K562 (cell line): ENCODE measurements around the gene DIP2B. TPM values are rescaled to one million over a fixed set of nuclear protein-coding genes. Genes with fewer than 3 reads are reported as not detected.

Experiments used
- ATAC-seq: fragments of 200-7000 bp; cut with Tn5 transposase; 3 replicates; pipeline ENCODE4 v1.9.1; 2020; ENCODE audit warnings: moderate library complexity
- BruUV-seq: library from RNA; stranded (reverse); fragments of 400-500 nt; replicated peaks from 2 replicates; lab custom pipeline; 2021; lab: Mats Ljungman, UMichigan
- CTCF ChIA-PET: fragments of 300-600 bp; formaldehyde crosslinking; extraction: SDS; loops from one replicate; lab custom pipeline; 2021; ENCODE audit warnings: low intra/inter-chr PET ratio; lab: Yijun Ruan, JAX
- POLR2A ChIA-PET: fragments of 300-600, 350-650 bp; sonication (Branson Sonifier 250); formaldehyde crosslinking; extraction: SDS; loops from one replicate; lab custom pipeline; 2021; ENCODE audit warnings: antibody characterized with exemption, inconsistent platforms; lab: Yijun Ruan, JAX
- DNase-seq, 4 experiments: peaks; one replicate each; pipeline versions ENCODE4 v3.0.0 to v3.0.0-alpha.2; 2011 to 2018; ENCODE audit warnings: low spot score in 3 of 4, mixed read lengths in 3 of 4; ENCODE audit errors: extremely low read depth in 1 of 4
- FAIRE-seq: peaks from 2 replicates; lab custom pipeline; 2011; peaks lifted over from hg19 to GRCh38; lab: Jason Lieb, UNC
- H2AFZ ChIP-seq: 2 replicates; pipeline ENCODE4 v1.6.0; 2011; ENCODE audit warnings: low read depth, low read length, control low read depth, inconsistent platforms
- H3K27ac ChIP-seq: fragments of 200-600 bp; 3 replicates; pipeline ENCODE4 v1.8.0; 2011; ENCODE audit warnings: low read depth, mild to moderate bottlenecking, control low read depth, inconsistent platforms, low read length, moderate library complexity, mixed read lengths; ENCODE audit errors: extremely low read depth
- H3K27me3 ChIP-seq, 2 experiments: fragments of 300-600 bp in 1 of 2; 2 replicates in 1 of 2; 3 replicates in 1 of 2; pipeline versions ENCODE4 v1.6.0 to v1.8.0; 2011; ENCODE audit warnings: inconsistent platforms in 2 of 2, low read length in 2 of 2, mild to moderate bottlenecking in 1 of 2, mixed read lengths in 1 of 2, moderate library complexity in 1 of 2; ENCODE audit not compliant: control insufficient read depth in 2 of 2, insufficient read depth in 2 of 2
- H3K36me3 ChIP-seq: fragments of 300-600 bp; 3 replicates; pipeline ENCODE4 v1.8.0; 2011; ENCODE audit warnings: mild to moderate bottlenecking, low read length, inconsistent platforms; ENCODE audit not compliant: control insufficient read depth, insufficient read depth
- H3K4me1 ChIP-seq, 2 experiments: fragments of 200-600 bp in 1 of 2; replicated peaks in 1 of 2; 2 replicates in 1 of 2; 3 replicates in 1 of 2; pipeline versions ENCODE4 v1.5.1 to v1.8.0; 2011; ENCODE audit warnings: inconsistent platforms in 2 of 2, low read length in 2 of 2, mild to moderate bottlenecking in 1 of 2, mixed read lengths in 1 of 2, moderate library complexity in 1 of 2; ENCODE audit not compliant: control insufficient read depth in 2 of 2, insufficient read depth in 2 of 2
- H3K4me2 ChIP-seq: 2 replicates; pipeline ENCODE4 v1.6.1; 2011; ENCODE audit warnings: low read length, control low read depth, inconsistent platforms, mixed read lengths; ENCODE audit not compliant: insufficient read depth
- H3K4me3 ChIP-seq: fragments of 200-600 bp; sonication (generic), shearing (Covaris generic); 2 replicates; pipeline ENCODE4 v1.5.1; 2016; ENCODE audit warnings: control low read depth, inconsistent platforms
- H3K79me2 ChIP-seq: fragments of 200-600 bp; 3 replicates; pipeline ENCODE4 v1.8.0; 2011; ENCODE audit warnings: low read length, inconsistent platforms; ENCODE audit not compliant: control insufficient read depth, insufficient read depth
- H3K9ac ChIP-seq, 2 experiments: 2 replicates each; pipeline versions ENCODE4 v1.6.0 to v1.6.1; 2011; ENCODE audit warnings: low read depth in 2 of 2, low read length in 2 of 2, control low read depth in 1 of 2, inconsistent platforms in 1 of 2, mild to moderate bottlenecking in 1 of 2, mixed read lengths in 1 of 2; ENCODE audit not compliant: insufficient read depth in 1 of 2
- H3K9me1 ChIP-seq: one replicate; pipeline ENCODE4 v1.6.0; 2011; ENCODE audit warnings: inconsistent platforms, mild to moderate bottlenecking, low read length, moderate library complexity; ENCODE audit not compliant: control insufficient read depth, insufficient read depth
- H3K9me3 ChIP-seq: replicated peaks from 2 replicates; pipeline ENCODE4 v1.5.1; 2011; ENCODE audit warnings: low read depth, low read length, inconsistent platforms; ENCODE audit not compliant: control insufficient read depth, insufficient read depth
- H4K20me1 ChIP-seq: replicated peaks from 2 replicates; pipeline ENCODE4 v1.6.1; 2011; ENCODE audit warnings: low read length, inconsistent platforms, mixed read lengths; ENCODE audit not compliant: control insufficient read depth, insufficient read depth
- BMI1 ChIP-seq: fragments of 150-350 bp; IDR thresholded peaks from 2 replicates; pipeline ENCODE4 v1.6.1; 2014; ENCODE audit warnings: low read length
- CREBBP ChIP-seq: IDR thresholded peaks from one replicate; pipeline ENCODE4 v1.6.1; 2012; ENCODE audit warnings: low read depth, mild to moderate bottlenecking, control low read depth, inconsistent platforms, low read length
- ETV6 ChIP-seq, 3 experiments: fragments of 150-350 bp in 1 of 3; sonication (generic) in 1 of 3; formaldehyde crosslinking in 1 of 3; IDR thresholded peaks; 2 replicates each; pipeline versions ENCODE4 v1.6.1 to v1.8.0; 2014 to 2022; ENCODE audit warnings: borderline replicate concordance in 2 of 3, low read depth in 2 of 3, antibody characterized with exemption in 1 of 3, low read length in 1 of 3, mild to moderate bottlenecking in 1 of 3, missing genetic modification reagents in 1 of 3
- GABPB2 ChIP-seq: fragments of 250-450 bp; sonication (Bioruptor Pico); conservative IDR thresholded peaks from 2 replicates; pipeline ENCODE4 v1.5.1; 2021; ENCODE audit warnings: mild to moderate bottlenecking
- HNRNPH1 ChIP-seq: fragments of 200-400 bp; formaldehyde crosslinking; optimal IDR thresholded peaks from 2 replicates; pipeline ENCODE3; 2017; ENCODE audit warnings: low read depth, mild to moderate bottlenecking, low read length, moderate library complexity
- JUN ChIP-seq, 2 experiments: sonication (generic) in 1 of 2; formaldehyde crosslinking in 1 of 2; IDR thresholded peaks; 2 replicates each; pipeline versions ENCODE4 v1.6.1 to v1.8.0; 2012 to 2022; ENCODE audit warnings: borderline replicate concordance in 2 of 2, mild to moderate bottlenecking in 2 of 2, improper control_type of control experiment in 1 of 2, low read depth in 1 of 2, low read length in 1 of 2, missing genetic modification reagents in 1 of 2
- POLR2H ChIP-seq: IDR thresholded peaks from 2 replicates; pipeline ENCODE4 v1.6.1; 2016; ENCODE audit warnings: missing genetic modification characterization, low read depth, mild to moderate bottlenecking, control low read depth, missing compliant biosample characterization, moderate library complexity
- RFX1 ChIP-seq: fragments of 450-650 bp; IDR thresholded peaks from 2 replicates; pipeline ENCODE4 v1.6.1; 2016; ENCODE audit warnings: mild to moderate bottlenecking, moderate library complexity
- SMARCE1 ChIP-seq: fragments of 450-650 bp; IDR thresholded peaks from 2 replicates; pipeline ENCODE4 v1.7.1; 2016; ENCODE audit warnings: mild to moderate bottlenecking
- ZNF133 ChIP-seq: fragments of 250-450 bp; sonication (Bioruptor Pico); IDR thresholded peaks from 2 replicates; pipeline ENCODE4 v1.4.0; 2020; ENCODE audit warnings: mild to moderate bottlenecking
- ZNF274 ChIP-seq: IDR thresholded peaks from 2 replicates; pipeline ENCODE4 v1.6.1; 2011; ENCODE audit warnings: low read depth, mild to moderate bottlenecking, low read length, moderate library complexity, borderline replicate concordance
- WGBS: fragments of 100-300 bp; shearing (Covaris generic); methylation state at CpG from one replicate; pipeline ENCODE4 v1.1.6; 2016; ENCODE audit warnings: low coverage, mixed read lengths; ENCODE audit not compliant: insufficient coverage; ENCODE audit errors: missing lambda C conversion rate; 5-methylcytosine and 5-hydroxymethylcytosine counted together
- in situ Hi-C: fragments of 300-500 bp; cut with MboI; formaldehyde crosslinking; loops from 4 replicates; pipeline ENCODE4 v1.15.0; 2018; ENCODE audit warnings: inconsistent platforms, mixed read lengths
- intact Hi-C: fragments of 100-400 bp; cut with micrococcal nuclease; formaldehyde crosslinking; loops from 2 replicates; pipeline ENCODE4 v1.14.2; 2022
- polyA plus RNA-seq, 8 experiments: library from polyadenylated mRNA; depleted of rRNA in 4 of 8; stranded (reverse) in 5 of 8; unstranded in 3 of 8; fragments of >200 nt; fragmentation: Nextera tagmentation in 2 of 8; fragmentation: Illumina TruSeq in 1 of 8; extraction: Ambion mirVana in 2 of 8; extraction: Trizol in 1 of 8; gene quantifications; 2 replicates each; pipeline versions ENCODE4 v1.2.1 to v1.2.3, GENCODE V29; 2011 to 2014; ENCODE audit warnings: inconsistent platforms in 1 of 8, missing spikeins in 1 of 8
- total RNA-seq, 7 experiments: library from RNA; depleted of rRNA in 6 of 7; stranded (reverse); fragments of >200 nt in 6 of 7; fragmentation: Illumina TruSeq in 2 of 7; extraction: Trizol in 2 of 7; gene quantifications; 2 replicates each; pipeline versions ENCODE4 v1.2.1 to v1.2.3, GENCODE V29; 2011 to 2021; ENCODE audit warnings: low replicate concordance in 1 of 7
- TF ChIP-seq, protein P1 (sequence below): fragments of 250-450 bp; sonication (Bioruptor Pico); IDR thresholded peaks from 2 replicates; pipeline ENCODE4 v1.4.0; 2020
- TF ChIP-seq, protein P2 (sequence below): fragments of 450-650 bp; formaldehyde crosslinking; IDR thresholded peaks from 2 replicates; pipeline ENCODE4 v1.4.0; 2020; ENCODE audit warnings: mild to moderate bottlenecking
- TF ChIP-seq, protein P3 (sequence below): fragments of 450-650 bp; conservative IDR thresholded peaks from 2 replicates; pipeline ENCODE4 v1.6.1; 2016; ENCODE audit warnings: missing genetic modification characterization, low read depth, mild to moderate bottlenecking, missing compliant biosample characterization, moderate library complexity
- TF ChIP-seq, protein P4 (sequence below), 2 experiments: fragments of 150-350 bp in 1 of 2; IDR thresholded peaks; 2 replicates each; pipeline ENCODE4 v1.6.1; 2012 to 2016; ENCODE audit warnings: low read depth in 2 of 2, low read length in 2 of 2, mild to moderate bottlenecking in 1 of 2, moderate library complexity in 1 of 2

DIP2B gene
- total and polyA plus RNA-seq, 9 of the 15 experiments (the other 6 are each of a cell fraction or from before 2014, with no cell fraction given) = 4.6 to 26.1 (median 18.8) TPM

DNA sequence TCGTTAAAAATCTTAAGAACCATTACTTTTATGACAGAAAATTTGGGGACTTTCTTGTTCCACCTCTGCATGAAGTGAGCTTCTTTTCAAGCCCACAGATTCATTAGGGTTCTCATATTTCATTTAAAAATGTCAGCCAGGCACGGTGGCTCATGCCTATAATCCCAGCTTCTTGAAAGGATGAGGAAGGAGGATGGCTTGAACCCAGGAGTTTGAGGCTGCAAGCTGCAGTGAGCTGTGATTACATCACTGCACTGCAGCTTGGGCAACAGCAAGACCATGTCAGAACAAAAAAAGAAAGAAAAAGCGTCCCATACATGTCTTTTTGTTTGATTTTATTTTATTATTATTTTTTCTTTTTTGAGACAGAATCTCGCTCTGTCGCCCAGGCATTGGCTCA lies 215.7 kb downstream of the DIP2B start:
- H3K27ac ChIP-seq = no peak overlapping the region
- CTCF ChIA-PET = no interaction called here
- no peak overlapping the region for H3K4me2 ChIP-seq
- in situ Hi-C loops (no loop called here), intact Hi-C loops (no loop called here)
- H3K79me2 ChIP-seq = no peaks in the 10 kb centered on the region
- H3K9ac ChIP-seq = no peak overlapping the region
- WGBS = 78% methylated on average over 5 of the region's 5 CpGs
- H3K9me1 ChIP-seq = no peaks in the 10 kb centered on the region
- no peak overlapping the region for H2AFZ ChIP-seq
- BruUV-seq = no TSS peak
- H4K20me1 ChIP-seq = no peaks in the 10 kb centered on the region
- no peaks in the 10 kb centered on the region for H3K27me3 ChIP-seq
- H3K36me3 ChIP-seq = peaks cover 62% of the 10 kb centered on the region
- POLR2A ChIA-PET = interaction anchor here (1.0 to 1.7 kb wide), 2 partner anchors 15 to 211 kb away, joined by 3 to 5 read pairs; no protein-coding TSS in a partner anchor
- H3K9me3 ChIP-seq = no peaks in the 10 kb centered on the region
- no peak overlapping the region for H3K4me3 ChIP-seq
- no peaks in the 10 kb centered on the region; a peak in 1 of 5 replicates for H3K4me1 ChIP-seq
- FAIRE-seq (no peak), DNase-seq (no peak), ATAC-seq (no peak)
- no peak for TF ChIP-seq ZNF133
- TF ChIP-seq ZNF274 = no peak
- no peak for TF ChIP-seq POLR2H (tag)
- TF ChIP-seq CREBBP = no peak
- TF ChIP-seq, protein P1, sequence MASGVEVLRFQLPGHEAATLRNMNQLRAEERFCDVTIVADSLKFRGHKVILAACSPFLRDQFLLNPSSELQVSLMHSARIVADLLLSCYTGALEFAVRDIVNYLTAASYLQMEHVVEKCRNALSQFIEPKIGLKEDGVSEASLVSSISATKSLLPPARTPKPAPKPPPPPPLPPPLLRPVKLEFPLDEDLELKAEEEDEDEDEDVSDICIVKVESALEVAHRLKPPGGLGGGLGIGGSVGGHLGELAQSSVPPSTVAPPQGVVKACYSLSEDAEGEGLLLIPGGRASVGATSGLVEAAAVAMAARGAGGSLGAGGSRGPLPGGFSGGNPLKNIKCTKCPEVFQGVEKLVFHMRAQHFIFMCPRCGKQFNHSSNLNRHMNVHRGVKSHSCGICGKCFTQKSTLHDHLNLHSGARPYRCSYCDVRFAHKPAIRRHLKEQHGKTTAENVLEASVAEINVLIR = no peak
- TF ChIP-seq, protein P2, sequence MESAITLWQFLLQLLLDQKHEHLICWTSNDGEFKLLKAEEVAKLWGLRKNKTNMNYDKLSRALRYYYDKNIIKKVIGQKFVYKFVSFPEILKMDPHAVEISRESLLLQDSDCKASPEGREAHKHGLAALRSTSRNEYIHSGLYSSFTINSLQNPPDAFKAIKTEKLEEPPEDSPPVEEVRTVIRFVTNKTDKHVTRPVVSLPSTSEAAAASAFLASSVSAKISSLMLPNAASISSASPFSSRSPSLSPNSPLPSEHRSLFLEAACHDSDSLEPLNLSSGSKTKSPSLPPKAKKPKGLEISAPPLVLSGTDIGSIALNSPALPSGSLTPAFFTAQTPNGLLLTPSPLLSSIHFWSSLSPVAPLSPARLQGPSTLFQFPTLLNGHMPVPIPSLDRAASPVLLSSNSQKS (CRISPR knock-in tag) = no peak
- TF ChIP-seq HNRNPH1 = no peak
- no peak for TF ChIP-seq ETV6 (IDR thresholded peaks at IDR 0.05; ENCODE audit: borderline replicate concordance in 1 of 2, low read depth in 2 of 2, low read length in 1 of 2)
- TF ChIP-seq ETV6 (CRISPR knock-in tag; IDR thresholded peaks at IDR 0.05; ENCODE audit: borderline replicate concordance) = no peak
- TF ChIP-seq JUN (IDR thresholded peaks at IDR 0.05; ENCODE audit: borderline replicate concordance, low read depth, low read length) = no peak
- no peak for TF ChIP-seq JUN (CRISPR knock-in tag; IDR thresholded peaks at IDR 0.05; ENCODE audit: borderline replicate concordance)
- no peak for TF ChIP-seq SMARCE1
- TF ChIP-seq, protein P3, sequence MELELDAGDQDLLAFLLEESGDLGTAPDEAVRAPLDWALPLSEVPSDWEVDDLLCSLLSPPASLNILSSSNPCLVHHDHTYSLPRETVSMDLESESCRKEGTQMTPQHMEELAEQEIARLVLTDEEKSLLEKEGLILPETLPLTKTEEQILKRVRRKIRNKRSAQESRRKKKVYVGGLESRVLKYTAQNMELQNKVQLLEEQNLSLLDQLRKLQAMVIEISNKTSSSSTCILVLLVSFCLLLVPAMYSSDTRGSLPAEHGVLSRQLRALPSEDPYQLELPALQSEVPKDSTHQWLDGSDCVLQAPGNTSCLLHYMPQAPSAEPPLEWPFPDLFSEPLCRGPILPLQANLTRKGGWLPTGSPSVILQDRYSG (tag) = no peak
- TF ChIP-seq, protein P4, sequence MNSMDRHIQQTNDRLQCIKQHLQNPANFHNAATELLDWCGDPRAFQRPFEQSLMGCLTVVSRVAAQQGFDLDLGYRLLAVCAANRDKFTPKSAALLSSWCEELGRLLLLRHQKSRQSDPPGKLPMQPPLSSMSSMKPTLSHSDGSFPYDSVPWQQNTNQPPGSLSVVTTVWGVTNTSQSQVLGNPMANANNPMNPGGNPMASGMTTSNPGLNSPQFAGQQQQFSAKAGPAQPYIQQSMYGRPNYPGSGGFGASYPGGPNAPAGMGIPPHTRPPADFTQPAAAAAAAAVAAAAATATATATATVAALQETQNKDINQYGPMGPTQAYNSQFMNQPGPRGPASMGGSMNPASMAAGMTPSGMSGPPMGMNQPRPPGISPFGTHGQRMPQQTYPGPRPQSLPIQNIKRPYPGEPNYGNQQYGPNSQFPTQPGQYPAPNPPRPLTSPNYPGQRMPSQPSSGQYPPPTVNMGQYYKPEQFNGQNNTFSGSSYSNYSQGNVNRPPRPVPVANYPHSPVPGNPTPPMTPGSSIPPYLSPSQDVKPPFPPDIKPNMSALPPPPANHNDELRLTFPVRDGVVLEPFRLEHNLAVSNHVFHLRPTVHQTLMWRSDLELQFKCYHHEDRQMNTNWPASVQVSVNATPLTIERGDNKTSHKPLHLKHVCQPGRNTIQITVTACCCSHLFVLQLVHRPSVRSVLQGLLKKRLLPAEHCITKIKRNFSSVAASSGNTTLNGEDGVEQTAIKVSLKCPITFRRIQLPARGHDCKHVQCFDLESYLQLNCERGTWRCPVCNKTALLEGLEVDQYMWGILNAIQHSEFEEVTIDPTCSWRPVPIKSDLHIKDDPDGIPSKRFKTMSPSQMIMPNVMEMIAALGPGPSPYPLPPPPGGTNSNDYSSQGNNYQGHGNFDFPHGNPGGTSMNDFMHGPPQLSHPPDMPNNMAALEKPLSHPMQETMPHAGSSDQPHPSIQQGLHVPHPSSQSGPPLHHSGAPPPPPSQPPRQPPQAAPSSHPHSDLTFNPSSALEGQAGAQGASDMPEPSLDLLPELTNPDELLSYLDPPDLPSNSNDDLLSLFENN (IDR thresholded peaks at IDR 0.05; ENCODE audit: low read depth in 2 of 2, low read length in 2 of 2) = no peak
- TF ChIP-seq GABPB2 (CRISPR knock-in tag) = no peak
- TF ChIP-seq RFX1 = no peak
- TF ChIP-seq BMI1 = no peak
